Left cardiac atrium (tissue), 4 donors: ENCODE results near the gene IRF4. TPM values are rescaled to one million over a fixed set of nuclear protein-coding genes. Genes with fewer than 3 reads are reported as not detected.
"Not testable (repeated sequence)": the region's sequence is repeated elsewhere in the genome, so short reads cannot be mapped to it uniquely, and the experiment has no call there.

Experiments
- ATAC-seq, 2 donors: fragments of 200-7000 bp; cut with Tn5 transposase; one replicate each; pipeline ENCODE4 v1.9.1; 2020; ENCODE audit warnings: mild to moderate bottlenecking in 2 of 2, moderate library complexity in 2 of 2
- DNase-seq: peaks from one replicate; pipeline ENCODE4 v3.0.0-alpha.2; 2020
- intact Hi-C, 2 donors: fragments of 100-400 bp; cut with DNase I; formaldehyde crosslinking; loops; one replicate each; pipeline versions ENCODE4 v1.14.1 to v1.15.1; 2022 to 2023
- total RNA-seq, 2 donors: library from RNA; stranded (reverse); fragmentation: NEBNext Ultra II Directional; extraction: Animal tissue kit (Norgen Biotek cat#: 25700); gene quantifications; one replicate each; pipeline ENCODE4 v1.2.1, GENCODE V29; 2021
- donor health status: DM: no; HTN: yes; CAD: no.
- donor health status: DM: no; HTN: yes; CAD: no; lungs with severe emphysema.
- donor health status: DM: yes; HTN: yes; CAD: no.
- donor health status: Dilated cardiomyopathy.

IRF4 gene
- total RNA-seq, 2 donors from 2014 or later, result 0.65 to 1.6 TPM

DNA sequence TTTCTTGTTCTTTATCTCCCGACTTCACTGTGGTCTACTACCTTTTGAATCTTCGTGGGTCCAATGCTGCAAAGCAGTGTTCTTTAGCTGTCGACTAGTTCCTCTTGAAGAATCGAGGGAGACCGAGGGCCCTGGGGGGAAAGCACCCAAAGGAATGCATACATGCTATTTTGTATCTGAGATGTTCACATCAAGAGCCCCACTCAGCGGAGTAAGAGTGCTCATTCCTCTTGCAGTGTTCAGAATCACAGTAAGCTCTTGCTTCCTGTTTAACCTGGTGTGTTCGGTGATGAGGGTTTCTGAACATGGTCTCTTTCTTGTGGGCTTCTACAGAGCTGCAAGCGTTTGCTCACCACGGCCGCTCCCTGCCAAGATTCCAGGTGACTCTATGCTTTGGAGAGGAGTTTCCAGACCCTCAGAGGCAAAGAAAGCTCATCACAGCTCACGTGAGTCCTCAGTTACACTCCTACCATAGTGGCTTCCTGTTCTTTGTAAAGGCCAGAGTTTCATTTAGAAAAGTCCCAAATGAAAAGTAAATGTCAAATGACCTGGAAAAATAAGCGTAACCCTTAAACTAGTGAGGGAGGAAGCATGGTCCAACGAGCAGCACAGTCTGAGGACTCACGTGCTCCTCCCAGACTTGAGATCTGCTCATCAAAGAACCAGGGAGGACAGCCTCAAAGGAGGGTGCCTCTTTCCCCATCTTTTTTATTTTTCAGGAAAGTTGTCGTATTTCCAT lies 13.3 kb downstream of the IRF4 start:
- ATAC-seq (no peak), DNase-seq (no peak)
- intact Hi-C loops, result no loop called here

GRCh38 chr6:408148-408547 lies 16.6 kb downstream of the IRF4 start:
- DNase-seq (no peak), ATAC-seq (peak in 1 of 2 donors; percentile 35)
- intact Hi-C loops, result loop anchor here in 1 of 2 donors (2.0 kb wide), 1 partner anchor 219 kb away; no protein-coding TSS in a partner anchor

- intact Hi-C loops, result loop anchor here in 1 of 2 donors (2.0 kb wide), 1 partner anchor 220 kb away; no protein-coding TSS in a partner anchor
- DNase-seq, result peak; percentile 73
- peak; percentile 83 to 96 for ATAC-seq
These were observed 17.1 kb downstream of the IRF4 start for GRCh38 chr6:408599-409102.

GRCh38 chr6:409370-409972 lies 17.9 kb downstream of the IRF4 start:
- intact Hi-C loops, result loop anchor here in 1 of 2 donors (2.0 kb wide), 1 partner anchor 221 kb away; no protein-coding TSS in a partner anchor
- ATAC-seq, result no peak
- no peak for DNase-seq

DNA sequence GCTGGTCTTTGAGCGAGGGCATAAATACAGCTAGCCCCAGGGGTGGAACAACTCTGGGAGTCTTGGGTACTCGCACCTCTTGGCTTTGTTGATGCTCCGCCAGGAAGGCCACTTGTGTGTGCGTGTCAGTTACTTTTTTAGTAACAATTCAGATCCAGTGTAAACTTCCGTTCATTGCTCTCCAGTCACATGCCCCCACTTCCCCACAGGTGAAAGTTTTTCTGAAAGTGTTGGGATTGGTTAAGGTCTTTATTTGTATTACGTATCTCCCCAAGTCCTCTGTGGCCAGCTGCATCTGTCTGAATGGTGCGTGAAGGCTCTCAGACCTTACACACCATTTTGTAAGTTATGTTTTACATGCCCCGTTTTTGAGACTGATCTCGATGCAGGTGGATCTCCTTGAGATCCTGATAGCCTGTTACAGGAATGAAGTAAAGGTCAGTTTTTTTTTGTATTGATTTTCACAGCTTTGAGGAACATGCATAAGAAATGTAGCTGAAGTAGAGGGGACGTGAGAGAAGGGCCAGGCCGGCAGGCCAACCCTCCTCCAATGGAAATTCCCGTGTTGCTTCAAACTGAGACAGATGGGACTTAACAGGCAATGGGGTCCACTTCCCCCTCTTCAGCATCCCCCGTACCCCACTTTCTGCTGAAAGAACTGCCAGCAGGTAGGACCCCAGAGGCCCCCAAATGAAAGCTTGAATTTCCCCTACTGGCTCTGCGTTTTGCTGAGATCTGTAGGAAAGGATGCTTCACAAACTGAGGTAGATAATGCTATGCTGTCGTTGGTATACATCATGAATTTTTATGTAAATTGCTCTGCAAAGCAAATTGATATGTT lies 19.2 kb downstream of the IRF4 start:
- intact Hi-C loops, result no loop called here
- peak in 1 of 2 donors; percentile 19 for ATAC-seq

GRCh38 chr6:411402-412145 lies 20.0 kb downstream of the IRF4 start:
- intact Hi-C loops, result no loop called here
- ATAC-seq, result peak in 1 of 2 donors; percentile 63
- DNase-seq, result no peak

More for the DNA sequence above, 19.2 kb downstream of the IRF4 start:
- DNase-seq, result no peak

- intact Hi-C loops, result no loop called here
- DNase-seq (no peak), ATAC-seq (no peak)
These were observed 20.8 kb downstream of the IRF4 start for GRCh38 chr6:412146-412886.

GRCh38 chr6:414447-414846 lies 22.9 kb downstream of the IRF4 start:
- DNase-seq (no peak), ATAC-seq (no peak)
- intact Hi-C loops, result no loop called here

DNA sequence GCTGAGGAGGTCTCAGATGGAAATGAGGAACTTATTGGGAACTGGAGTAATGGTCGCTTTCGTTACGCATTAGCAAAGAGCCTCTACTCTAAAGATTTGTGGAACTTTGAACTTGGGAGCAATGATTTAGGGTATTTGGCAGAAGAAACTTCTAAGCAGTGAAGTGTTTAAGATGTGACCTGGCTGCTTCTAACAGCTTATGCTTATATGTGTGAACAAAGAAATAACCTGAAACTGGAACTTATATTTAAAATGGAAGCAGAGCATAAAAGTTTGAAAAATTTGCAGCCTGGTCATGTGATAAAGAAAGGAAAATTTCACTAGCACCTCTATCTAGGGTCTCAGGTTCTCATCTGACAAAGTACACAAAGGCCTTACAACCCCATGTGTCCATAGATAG lies 23.5 kb downstream of the IRF4 start:
- DNase-seq (no peak), ATAC-seq (no peak)
- intact Hi-C loops, result no loop called here

- ATAC-seq (no peak), DNase-seq (no peak)
- intact Hi-C loops, result no loop called here
These were observed 29.7 kb downstream of the IRF4 start for GRCh38 chr6:421211-421610.

DNA sequence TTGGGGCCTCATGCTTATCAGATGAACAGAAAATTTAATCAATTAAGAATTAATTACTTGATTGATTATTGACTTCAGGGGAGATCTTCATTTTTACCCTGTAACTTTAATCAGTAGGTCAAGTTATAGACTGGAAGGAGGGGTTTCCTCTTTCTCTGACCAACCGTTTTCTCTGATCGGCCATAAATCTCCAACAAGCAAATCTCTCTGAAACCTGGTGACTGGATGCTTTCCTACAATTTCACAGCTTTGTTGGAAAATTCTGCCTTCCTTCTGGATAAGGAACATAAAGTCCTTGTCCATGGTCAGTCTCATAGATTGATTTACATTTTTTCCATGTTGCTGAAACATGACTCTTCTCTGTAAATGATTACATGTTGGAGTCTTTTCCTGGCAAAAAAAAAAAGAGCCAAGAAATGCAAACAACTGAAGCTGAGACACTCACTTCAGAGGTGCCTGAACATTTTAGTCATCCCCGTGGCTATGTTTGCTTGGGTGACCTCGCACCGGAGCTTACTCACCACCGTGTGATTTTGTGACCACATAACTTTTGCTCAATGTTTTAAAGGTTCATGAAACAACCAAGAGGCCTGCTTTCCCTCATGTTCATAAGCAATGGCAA lies 31.0 kb downstream of the IRF4 start:
- ATAC-seq (peak in 1 of 2 donors; percentile 58), DNase-seq (no peak)
- intact Hi-C loops, result no loop called here

DNA sequence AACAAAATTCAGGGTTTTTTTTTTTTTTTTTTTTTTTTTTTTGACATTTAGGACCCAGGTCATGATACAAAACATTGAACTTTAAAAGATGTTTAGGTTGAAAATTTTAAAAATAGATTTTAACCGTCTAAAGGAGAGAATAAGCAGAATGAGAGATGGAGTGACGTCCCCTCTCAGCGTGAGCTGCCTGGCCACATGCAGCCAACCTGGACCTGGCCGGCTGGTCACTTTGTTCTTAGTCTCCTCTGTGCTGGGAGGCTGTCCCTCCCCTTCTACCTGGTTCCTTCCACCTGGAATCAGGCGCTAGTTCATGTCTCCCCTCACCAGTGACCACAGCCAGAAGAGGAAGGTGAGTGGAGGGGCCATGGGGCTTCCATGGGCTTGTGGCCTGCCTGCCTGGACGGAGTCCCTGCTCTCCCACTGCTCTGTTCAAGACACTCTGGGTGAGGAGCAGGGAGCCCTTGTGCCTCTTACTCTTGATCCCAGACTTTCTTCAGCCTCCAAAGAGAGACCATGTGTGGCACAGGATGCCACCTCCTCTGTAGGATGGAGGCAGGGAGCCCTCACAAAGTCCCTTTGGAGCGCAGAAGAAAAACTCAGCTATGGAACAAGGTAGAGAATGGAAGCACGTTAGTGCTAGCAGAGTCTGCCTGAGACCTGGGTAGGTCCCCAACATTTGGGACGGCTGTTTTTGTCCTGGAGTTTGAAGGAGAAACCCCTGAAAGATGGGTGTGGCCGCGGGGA lies 31.7 kb downstream of the IRF4 start:
- no peak for DNase-seq
- intact Hi-C loops, result no loop called here
- no peak for ATAC-seq

GRCh38 chr6:423799-424345 lies 32.3 kb downstream of the IRF4 start:
- no peak for ATAC-seq
- no peak for DNase-seq
- intact Hi-C loops, result no loop called here

- intact Hi-C loops, result no loop called here
- DNase-seq (no peak), ATAC-seq (no peak)
These were observed 33.3 kb downstream of the IRF4 start for GRCh38 chr6:424741-425417.

DNA sequence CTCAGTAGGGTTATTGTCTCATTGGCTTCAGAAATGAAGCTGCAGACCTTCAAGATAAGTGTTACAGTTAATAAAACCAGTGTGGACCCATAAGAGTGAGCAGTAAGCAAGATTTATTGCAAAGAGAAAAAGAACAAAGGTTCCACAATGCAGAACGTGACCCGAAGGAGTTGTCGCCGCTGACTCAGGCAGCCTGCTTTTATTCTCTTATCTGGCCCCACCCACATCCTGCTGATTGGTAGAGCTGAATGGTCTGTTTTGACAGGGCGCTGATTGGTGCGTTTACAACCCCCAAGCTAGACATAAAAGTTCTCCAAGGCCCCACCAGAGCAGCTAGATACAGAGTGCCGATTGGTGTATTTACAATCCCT lies 33.9 kb downstream of the IRF4 start:
- intact Hi-C loops, ATAC-seq: not testable (repeated sequence)

GRCh38 chr6:426198-426738 lies 34.7 kb downstream of the IRF4 start:
- ATAC-seq, intact Hi-C loops, DNase-seq: not testable (repeated sequence)

More for the DNA sequence above, 33.9 kb downstream of the IRF4 start:
- not testable (repeated sequence) for DNase-seq
